Muscle of back (tissue), 11 donors: ENCODE data around the gene LRRC63. TPM values are rescaled to one million over a fixed set of nuclear protein-coding genes. Genes with fewer than 3 reads are reported as not detected.
A peak's percentile ranks its signal among the peaks of the same experiment; 100 is the strongest.

ENCODE experiments used
- DNase-seq, 3 donors: peaks; one replicate each; pipeline versions ENCODE4 v3.0.0 to v3.0.0-alpha.2; 2013
- polyA plus RNA-seq, 10 donors: library from polyadenylated mRNA; unstranded; fragments of 120-200 nt; gene quantifications; one replicate each; pipeline ENCODE4 v1.2.1, GENCODE V29; 2013; ENCODE audit not compliant: insufficient read length in 10 of 10

Gene LRRC63
- polyA plus RNA-seq, 10 donors, result 0.11 to 0.25 (median 0.14) TPM; not detected in 5

GRCh38 chr13:46310066-46310465, 98.3 kb downstream of the LRRC63 start:
- no peak for DNase-seq

DNA sequence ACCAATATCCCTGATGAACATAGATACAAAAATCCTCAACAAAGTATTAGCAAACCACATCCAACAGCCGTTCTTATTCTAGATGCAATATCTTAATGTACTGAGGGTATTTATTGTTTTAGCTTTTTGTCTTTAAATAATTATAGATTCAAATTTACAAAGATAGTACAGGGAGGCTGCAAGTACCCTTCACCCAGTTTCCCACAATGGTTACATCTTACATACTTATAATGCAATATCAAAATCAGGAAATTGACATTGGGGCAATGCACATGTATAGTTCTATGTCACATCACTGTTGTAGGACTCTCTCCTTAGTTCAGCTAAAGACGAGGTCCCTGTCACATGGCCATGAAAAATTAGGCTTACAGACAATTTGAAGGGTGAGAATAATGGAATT, 99.5 kb downstream of the LRRC63 start:
- DNase-seq, result no peak

- no peak for DNase-seq
These were observed 101.3 kb downstream of the LRRC63 start for GRCh38 chr13:46313024-46313423.

- DNase-seq, result no peak
These were observed 101.9 kb downstream of the LRRC63 start for GRCh38 chr13:46313432-46314257.

GRCh38 chr13:46314587-46314986, 102.9 kb downstream of the LRRC63 start:
- no peak for DNase-seq

GRCh38 chr13:46315036-46315435, 103.3 kb downstream of the LRRC63 start:
- DNase-seq, result no peak

DNA sequence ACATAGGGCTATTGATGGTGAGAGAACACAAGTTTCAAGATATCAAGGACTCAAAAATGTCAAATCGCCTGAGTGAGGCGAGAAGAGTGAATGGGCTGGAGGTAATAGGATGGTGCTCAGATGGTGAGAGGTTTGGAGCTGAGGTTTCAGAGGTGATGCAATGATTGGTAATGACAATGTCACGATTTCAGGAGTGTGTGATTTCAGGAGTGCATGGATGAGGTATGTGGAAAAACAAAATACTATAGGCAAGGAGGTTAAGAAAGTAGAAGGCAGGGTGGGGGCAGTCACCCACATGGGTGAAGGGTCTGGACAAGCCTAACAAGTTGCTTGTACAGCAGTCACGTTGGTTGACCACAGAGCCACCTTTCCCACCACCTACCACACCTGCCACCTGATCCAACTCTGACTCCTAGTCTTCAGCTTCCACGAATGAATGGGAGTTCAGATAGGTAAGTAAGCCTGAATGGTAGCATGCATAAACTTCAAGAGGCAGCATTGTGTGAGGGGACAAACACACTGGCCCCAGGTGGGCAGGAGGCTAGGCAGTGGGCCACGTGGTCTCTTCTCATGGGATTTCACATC, 103.9 kb downstream of the LRRC63 start:
- no peak for DNase-seq

- no peak for DNase-seq
These were observed 105.4 kb downstream of the LRRC63 start for GRCh38 chr13:46317120-46317519.

DNA sequence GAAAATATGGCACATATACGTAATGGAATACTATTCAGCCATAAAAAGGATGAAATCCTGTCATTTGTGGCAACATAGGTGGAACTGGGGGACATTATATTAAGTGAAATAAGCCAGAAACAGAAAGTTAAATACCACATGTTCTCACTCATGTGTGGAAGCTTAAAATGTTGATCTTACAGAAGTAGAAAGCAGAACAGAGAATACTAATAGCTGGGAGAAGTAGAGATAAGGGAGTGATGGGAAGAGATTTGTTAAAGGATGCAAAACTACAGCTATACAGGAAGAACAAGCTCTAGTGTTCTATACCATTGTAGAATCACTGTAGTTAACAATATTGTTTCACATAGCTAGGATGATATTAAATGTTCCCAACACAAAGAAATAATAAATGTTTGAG, 107.3 kb downstream of the LRRC63 start:
- no peak for DNase-seq

DNA sequence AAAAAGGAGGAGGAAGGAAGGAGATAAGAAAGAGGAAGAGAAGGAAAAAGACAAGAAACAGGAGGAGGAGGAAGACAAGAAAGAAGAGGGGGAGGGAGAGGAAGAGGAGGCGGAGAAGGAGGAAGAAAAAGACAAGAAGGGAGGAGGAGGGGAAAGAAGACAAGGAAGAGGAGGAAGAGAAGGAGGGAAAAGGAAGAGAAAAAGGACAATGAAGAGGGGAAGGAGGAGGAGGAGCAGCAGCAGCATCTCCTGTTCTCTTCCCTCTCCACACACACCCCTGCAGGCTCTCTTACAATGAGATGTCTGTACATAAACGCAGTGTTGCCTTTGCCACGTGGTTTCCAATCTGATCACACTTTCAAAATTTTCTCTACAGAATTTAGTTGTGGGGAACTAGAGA, 108.7 kb downstream of the LRRC63 start:
- no peak for DNase-seq

GRCh38 chr13:46320821-46321220, 109.1 kb downstream of the LRRC63 start:
- no peak for DNase-seq

- DNase-seq, result peak; percentile 45 to 57 (median 48)
These were observed 109.9 kb downstream of the LRRC63 start for GRCh38 chr13:46321494-46322225.

GRCh38 chr13:46324976-46325375, 113.2 kb downstream of the LRRC63 start:
- peak in 1 of 3 donors; percentile 26 for DNase-seq

Other genes starting within 250 kb of the LRRC63 start
- 10 to 100 TPM; 32.8 to 45.1 (median 37.6) TPM for gene ZC3H13, start 159.2 kb upstream of the LRRC63 start, polyA plus RNA-seq
- under 1 TPM in 3 of 10 donors, not detected in 7; 0.10 to 0.21 (median 0.14) TPM for gene CPB2, start 106.9 kb upstream of the LRRC63 start, polyA plus RNA-seq
- gene LCP1, start 29.8 kb upstream of the LRRC63 start, polyA plus RNA-seq, result 10 to 100 TPM in 8 of 10 donors, 1 to 10 TPM in 2; 7.2 to 34.3 (median 12.9) TPM
- 1 to 10 TPM; 1.6 to 6.0 (median 3.2) TPM for gene RUBCNL, start 175.3 kb downstream of the LRRC63 start, polyA plus RNA-seq